NCI-H2107 (cell line): Measurements from ENCODE around the gene SLC12A6.
"Not testable (repeated sequence)": the region's sequence is repeated elsewhere in the genome, so short reads cannot be mapped to it uniquely, and the experiment has no call there.

Experiments used
- DNase-seq: peaks from one replicate; lab custom pipeline; 2025; lab: John Stamatoyannopoulos, UW

The SLC12A6 gene

DNA sequence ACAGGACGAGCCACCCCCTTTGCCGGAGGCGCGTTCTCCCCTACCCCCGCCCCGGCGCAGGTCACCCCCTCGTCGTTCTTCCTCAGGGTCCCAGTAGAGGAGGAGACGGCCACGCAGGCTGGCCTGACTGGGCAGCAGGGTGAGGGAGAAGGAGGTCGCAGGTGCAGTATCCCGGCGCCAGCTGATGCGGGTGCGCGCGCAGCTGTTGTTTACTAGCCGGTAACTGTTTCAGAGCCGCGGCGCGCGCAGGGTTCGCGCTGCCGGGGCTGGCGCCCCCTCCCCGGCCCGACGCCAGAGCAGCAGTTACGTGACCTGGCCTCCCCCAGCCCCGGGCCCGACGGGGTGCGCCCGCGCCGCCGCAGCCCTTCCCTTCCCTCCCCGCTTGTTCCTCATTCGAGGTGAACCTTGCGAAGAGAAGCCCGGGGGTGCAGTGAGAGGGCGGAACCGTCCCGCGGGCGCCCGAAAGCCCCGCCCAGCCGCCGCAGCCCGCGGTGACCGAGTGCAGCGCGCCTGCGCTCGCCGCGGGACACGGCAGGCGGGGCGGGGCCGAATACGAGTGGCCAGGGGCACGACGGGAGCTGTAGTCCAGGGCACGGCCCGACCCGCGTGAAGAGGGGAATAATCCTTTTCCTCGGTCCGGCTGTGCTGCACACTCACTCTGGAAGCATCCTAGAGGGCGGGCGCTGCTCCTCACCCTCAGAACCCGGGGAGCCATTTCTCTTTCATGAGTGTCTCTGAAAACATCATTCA is at the start of gene SLC12A6:
Gene SLC12A6 (minus strand): TSS at position 225 of the 750 bp plus-strand sequence. CDS start 1,101 bp downstream, outside the sequence.
- peak; percentile 37 for DNase-seq

DNA sequence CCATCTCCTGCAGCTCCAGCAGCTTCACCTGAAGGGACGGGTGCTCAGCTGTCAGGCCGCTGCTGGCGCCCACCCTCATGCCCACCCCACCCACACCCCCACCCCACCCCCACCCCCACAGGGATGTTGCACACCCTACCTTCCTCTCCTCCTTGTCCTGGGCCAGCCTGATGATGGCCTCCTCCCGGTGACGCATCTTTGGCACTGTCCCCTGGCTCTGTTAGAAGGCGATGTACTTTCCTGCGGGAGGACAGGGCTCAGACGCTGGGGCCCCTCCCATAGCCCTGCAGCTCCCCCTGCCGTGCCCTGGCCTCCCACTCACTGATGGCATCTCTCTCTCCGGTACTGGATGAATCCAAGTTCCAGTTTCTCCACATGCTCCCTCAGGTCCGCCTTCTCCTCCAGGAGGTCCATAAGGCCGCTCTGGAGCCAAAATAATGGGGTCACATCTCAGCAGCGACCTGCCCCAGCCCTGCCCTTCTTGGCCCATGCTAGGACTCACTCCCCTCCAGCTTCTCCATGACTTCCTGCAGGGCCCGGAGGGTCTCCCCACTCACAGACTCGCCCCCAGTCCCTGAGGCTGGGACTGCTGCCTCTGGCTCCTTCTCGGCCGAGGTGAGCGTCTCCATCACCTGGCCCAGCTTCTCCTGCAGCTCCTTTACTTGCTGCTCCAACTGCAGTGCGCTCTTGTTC is 44.4 kb upstream of the SLC12A6 start:
- DNase-seq, result not testable (repeated sequence)

- DNase-seq, result not testable (repeated sequence)
Observed at GRCh38 chr15:34380491-34380890, 42.9 kb upstream of the SLC12A6 start.

GRCh38 chr15:34376856-34377255 is 39.3 kb upstream of the SLC12A6 start:
- DNase-seq, result no peak

- DNase-seq, result not testable (repeated sequence)
Observed at GRCh38 chr15:34375541-34375940, 38.0 kb upstream of the SLC12A6 start.

GRCh38 chr15:34374816-34375215 is 37.2 kb upstream of the SLC12A6 start:
- no peak for DNase-seq

GRCh38 chr15:34373951-34374350 is 36.4 kb upstream of the SLC12A6 start:
- no peak for DNase-seq

GRCh38 chr15:34370643-34371042 is 33.1 kb upstream of the SLC12A6 start:
- DNase-seq, result no peak

GRCh38 chr15:34370129-34370528 is 32.5 kb upstream of the SLC12A6 start:
- DNase-seq, result no peak

DNA sequence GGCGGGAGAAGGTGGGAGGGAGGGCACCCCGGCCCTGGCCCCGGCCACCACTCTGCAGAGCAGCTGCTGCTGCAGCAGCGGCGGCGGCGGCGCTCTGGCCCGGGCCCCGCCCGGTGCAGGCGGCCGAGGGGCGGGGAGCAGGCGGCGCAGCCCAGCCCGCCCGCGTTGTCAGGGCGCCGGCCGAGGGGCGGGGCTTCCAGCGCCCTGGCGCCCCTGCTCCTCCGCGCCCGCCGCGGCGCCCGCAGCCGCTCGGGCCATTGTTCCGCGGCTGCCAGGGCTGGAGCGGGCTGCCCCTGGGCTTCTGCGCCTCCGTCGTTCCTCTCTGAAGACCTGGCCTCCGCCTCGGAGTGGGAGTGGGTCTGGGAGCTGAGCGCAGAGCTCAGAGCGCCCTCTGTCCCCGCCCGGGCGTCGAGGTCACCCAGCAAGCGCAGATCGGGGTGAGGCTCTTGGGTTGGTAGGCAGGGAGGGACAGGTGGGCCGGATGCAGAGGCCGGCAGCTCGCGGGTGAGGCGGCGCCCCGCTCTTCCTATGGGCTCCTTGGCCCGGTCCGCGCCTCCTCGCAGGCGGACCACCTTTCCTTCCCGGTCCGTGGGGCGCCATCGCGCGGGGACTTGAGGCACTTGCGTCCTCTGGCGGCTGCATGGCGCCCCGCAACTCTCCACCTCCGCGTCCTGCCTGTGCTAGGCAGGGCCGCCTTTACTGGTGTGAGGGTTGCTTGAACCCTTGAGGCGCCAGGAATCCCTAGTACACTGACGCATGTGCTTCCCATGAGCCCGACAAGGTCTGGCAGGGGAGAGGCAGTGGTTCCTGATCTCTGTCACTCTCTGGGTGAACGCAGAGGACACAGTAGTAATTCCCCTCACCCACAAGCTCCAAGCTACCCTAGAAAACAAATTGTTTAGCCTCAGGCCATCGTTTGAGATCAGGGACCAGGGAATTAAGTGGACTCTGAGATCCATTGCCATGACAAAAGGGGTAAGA is 29.8 kb upstream of the SLC12A6 start, which contains the start of gene LPCAT4:
Gene LPCAT4 (minus strand): TSS at position 96 of the 981 bp plus-strand sequence. CDS start 96 bp downstream, outside the sequence.
- peak; percentile 44 for DNase-seq

- DNase-seq, result no peak
Observed at GRCh38 chr15:34366271-34367065, 28.9 kb upstream of the SLC12A6 start.

DNA sequence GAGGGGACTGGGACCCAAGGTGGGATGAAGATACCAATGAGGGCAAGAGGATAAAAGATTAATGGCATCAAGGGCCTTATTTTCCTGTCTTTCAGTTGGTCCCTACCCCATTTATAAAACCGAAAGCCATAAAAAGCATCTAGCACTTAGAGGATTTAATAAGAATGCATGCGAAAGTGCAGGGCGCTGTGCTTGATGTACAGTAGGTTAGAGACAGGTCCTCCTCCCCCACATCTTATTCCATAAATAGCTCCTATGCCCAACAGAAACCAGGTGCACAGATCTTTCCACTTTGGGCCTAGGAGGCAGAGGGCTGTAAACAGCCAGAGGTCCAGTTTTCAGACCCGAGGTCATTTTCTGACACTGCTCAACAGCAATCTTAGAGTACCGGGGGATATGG is 28.3 kb upstream of the SLC12A6 start:
- no peak for DNase-seq

GRCh38 chr15:34365091-34365825 is 27.7 kb upstream of the SLC12A6 start:
- DNase-seq, result no peak

GRCh38 chr15:34364041-34364440 is 26.5 kb upstream of the SLC12A6 start:
- DNase-seq, result no peak

GRCh38 chr15:34362047-34362773 is 24.6 kb upstream of the SLC12A6 start:
- no peak for DNase-seq

- no peak for DNase-seq
Observed at GRCh38 chr15:34361278-34361677, 23.7 kb upstream of the SLC12A6 start.

- DNase-seq, result no peak
Observed at GRCh38 chr15:34360298-34360697, 22.7 kb upstream of the SLC12A6 start.

DNA sequence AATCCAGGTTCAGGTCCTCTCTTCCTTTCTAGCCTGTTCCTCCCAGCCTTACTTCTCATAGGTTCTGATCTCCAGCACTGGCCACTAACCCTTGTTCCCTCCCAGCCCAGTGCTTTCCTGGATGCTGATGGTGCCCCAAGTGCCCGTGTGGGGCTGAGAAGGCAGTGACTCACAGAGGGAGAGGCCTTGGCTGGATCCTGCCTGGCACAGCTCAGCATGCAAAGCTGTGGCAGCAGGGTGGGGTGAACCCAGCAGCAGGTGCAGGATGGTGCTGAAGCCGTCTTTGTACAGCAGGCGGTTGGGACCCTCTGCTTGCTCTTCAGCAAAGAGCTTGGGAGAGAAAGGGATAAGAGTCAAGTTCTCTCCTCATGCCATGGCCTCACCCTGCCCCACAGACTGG is 21.8 kb upstream of the SLC12A6 start:
- DNase-seq, result no peak

DNA sequence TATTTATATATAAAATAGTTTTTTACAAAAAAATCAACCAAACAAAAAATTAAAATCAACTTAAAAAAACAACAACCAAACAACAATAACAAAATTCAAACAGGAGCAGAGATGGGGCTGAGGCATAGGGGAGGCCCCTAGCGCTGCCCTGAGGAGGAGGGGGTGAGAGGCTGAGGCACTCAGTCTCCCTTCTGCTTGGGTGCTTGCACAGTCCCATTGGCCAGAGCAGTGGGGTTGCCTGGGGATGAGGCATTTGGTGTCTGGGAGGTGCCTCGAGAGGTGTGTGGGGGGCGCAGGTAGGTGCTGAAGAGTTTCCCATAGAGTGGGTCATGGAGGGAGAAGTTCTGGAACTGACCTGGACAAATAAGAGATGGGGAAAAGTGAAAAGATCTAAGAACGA is 21.4 kb upstream of the SLC12A6 start:
- no peak for DNase-seq

DNA sequence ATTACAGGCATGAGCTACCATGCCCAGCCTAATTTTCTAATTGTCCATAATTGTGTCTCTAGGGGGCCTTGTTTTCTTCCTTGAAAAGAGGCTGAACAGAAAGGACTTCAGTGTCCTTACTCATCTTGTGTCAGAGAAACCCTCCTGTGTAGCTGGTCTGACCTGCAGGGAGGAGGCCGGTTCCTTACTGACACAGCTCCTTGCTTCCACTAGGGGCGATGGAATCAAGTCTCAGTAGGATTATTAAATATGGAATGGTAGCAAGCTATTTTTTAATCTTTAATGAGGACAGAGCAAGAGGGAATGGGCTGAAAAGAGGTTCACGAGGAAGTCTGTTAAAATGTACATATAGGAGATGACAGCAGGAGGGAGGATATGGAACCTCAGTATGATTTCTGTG is 20.8 kb upstream of the SLC12A6 start:
- no peak for DNase-seq
